Activated T-helper 17 cell treated with anti-CD3 and anti-CD28 coated beads, Interleukin-2, amount 50 U/mL, for 72 hours (primary cell): Measurements from ENCODE around the gene LCN1. TPM values are rescaled to one million over a fixed set of nuclear protein-coding genes. Genes with fewer than 3 reads are reported as not detected.
A peak's percentile ranks its signal among the peaks of the same experiment; 100 is the strongest.
"Not testable (repeated sequence)": the region's sequence is repeated elsewhere in the genome, so short reads cannot be mapped to it uniquely, and the experiment has no call there.

Experiments
- ATAC-seq: fragments of 150-1000 bp; cut with Tn5 transposase; replicated peaks from 2 replicates; pipeline ENCODE4 v1.10.0; 2021; ENCODE audit warnings: mild to moderate bottlenecking, moderate library complexity
- H3K27ac Mint-ChIP-seq: one replicate; pipeline ENCODE4 v1.8.0; 2022; ENCODE audit warnings: mixed read lengths
- H3K27me3 Mint-ChIP-seq: one replicate; pipeline ENCODE4 v1.8.0; 2022; ENCODE audit warnings: mixed read lengths
- H3K36me3 Mint-ChIP-seq: one replicate; pipeline ENCODE4 v1.8.0; 2022; ENCODE audit warnings: low read depth, mild to moderate bottlenecking, mixed read lengths
- H3K4me1 Mint-ChIP-seq: one replicate; pipeline ENCODE4 v1.8.0; 2022; ENCODE audit warnings: mixed read lengths
- H3K4me3 Mint-ChIP-seq: one replicate; pipeline ENCODE4 v1.8.0; 2022; ENCODE audit warnings: mild to moderate bottlenecking, mixed read lengths
- H3K9me3 Mint-ChIP-seq: one replicate; pipeline ENCODE4 v1.8.0; 2022; ENCODE audit warnings: mixed read lengths
- total RNA-seq, 2 donors: library from RNA; stranded (reverse); gene quantifications; one replicate each; pipeline ENCODE4 v1.2.3, GENCODE V29; 2022

The LCN1 gene
- total RNA-seq, 2 donors from 2014 or later, result not detected

GRCh38 chr9:135506327-135507103 is 14.7 kb upstream of the LCN1 start:
- no peak for ATAC-seq
- no peak overlapping the region for H3K4me3 Mint-ChIP-seq
- H3K36me3 Mint-ChIP-seq, result peaks cover 38% of the 10 kb centered on the region
- H3K27ac Mint-ChIP-seq, result no peak overlapping the region
- peaks cover 5% of the 10 kb centered on the region for H3K9me3 Mint-ChIP-seq
- peaks cover 4% of the 10 kb centered on the region for H3K4me1 Mint-ChIP-seq
- no peaks in the 10 kb centered on the region for H3K27me3 Mint-ChIP-seq

GRCh38 chr9:135507104-135508035 is 13.9 kb upstream of the LCN1 start:
- Mint-ChIP-seq H3K27ac (no peak overlapping the region), H3K4me1 (peaks cover 8% of the 10 kb centered on the region)
- no peak for ATAC-seq

GRCh38 chr9:135508211-135508820 is 12.9 kb upstream of the LCN1 start:
- H3K27ac Mint-ChIP-seq, result no peak overlapping the region
- H3K27me3 Mint-ChIP-seq, result no peaks in the 10 kb centered on the region
- H3K9me3 Mint-ChIP-seq, result peaks cover 5% of the 10 kb centered on the region
- H3K4me3 Mint-ChIP-seq, result no peak overlapping the region
- no peak for ATAC-seq
- H3K4me1 Mint-ChIP-seq, result peaks cover 8% of the 10 kb centered on the region
- H3K36me3 Mint-ChIP-seq, result peaks cover 20% of the 10 kb centered on the region

More at GRCh38 chr9:135507104-135508035, 13.9 kb upstream of the LCN1 start:
- peaks cover 5% of the 10 kb centered on the region for H3K9me3 Mint-ChIP-seq
- no peak overlapping the region for H3K4me3 Mint-ChIP-seq
- peaks cover 29% of the 10 kb centered on the region for H3K36me3 Mint-ChIP-seq
- no peaks in the 10 kb centered on the region for H3K27me3 Mint-ChIP-seq

- peaks cover 8% of the 10 kb centered on the region for H3K4me1 Mint-ChIP-seq
- no peak overlapping the region for H3K27ac Mint-ChIP-seq
- peaks cover 9% of the 10 kb centered on the region for H3K36me3 Mint-ChIP-seq
- H3K27me3 Mint-ChIP-seq, result no peaks in the 10 kb centered on the region
- no peak overlapping the region for H3K4me3 Mint-ChIP-seq
- peaks cover 5% of the 10 kb centered on the region for H3K9me3 Mint-ChIP-seq
- ATAC-seq, result no peak
These were observed 11.8 kb upstream of the LCN1 start for GRCh38 chr9:135509458-135509857.

- H3K4me1 Mint-ChIP-seq, result peaks cover 8% of the 10 kb centered on the region
- no peak overlapping the region for H3K27ac Mint-ChIP-seq
- H3K9me3 Mint-ChIP-seq, result peaks cover 5% of the 10 kb centered on the region
- H3K4me3 Mint-ChIP-seq, result no peak overlapping the region
- H3K36me3 Mint-ChIP-seq, result no peaks in the 10 kb centered on the region
- H3K27me3 Mint-ChIP-seq, result no peaks in the 10 kb centered on the region
- ATAC-seq, result no peak
These were observed 9.0 kb upstream of the LCN1 start for GRCh38 chr9:135512241-135512603.

- Mint-ChIP-seq H3K9me3 (peaks cover 5% of the 10 kb centered on the region), H3K27ac (no peak overlapping the region), H3K27me3 (no peaks in the 10 kb centered on the region), H3K4me1 (peaks cover 8% of the 10 kb centered on the region), H3K36me3 (no peaks in the 10 kb centered on the region), H3K4me3 (no peak overlapping the region)
- no peak for ATAC-seq
These were observed 8.3 kb upstream of the LCN1 start for GRCh38 chr9:135512904-135513303.

- ATAC-seq, result no peak
- Mint-ChIP-seq H3K27me3 (no peaks in the 10 kb centered on the region), H3K4me3 (no peak overlapping the region), H3K9me3 (peaks cover 5% of the 10 kb centered on the region), H3K4me1 (peaks cover 8% of the 10 kb centered on the region), H3K27ac (no peak overlapping the region), H3K36me3 (no peaks in the 10 kb centered on the region)
These were observed 7.8 kb upstream of the LCN1 start for GRCh38 chr9:135513351-135513846.

GRCh38 chr9:135513906-135514305 is 7.3 kb upstream of the LCN1 start:
- not testable (repeated sequence) for H3K36me3 Mint-ChIP-seq, H3K27ac Mint-ChIP-seq, H3K4me1 Mint-ChIP-seq, H3K27me3 Mint-ChIP-seq, H3K9me3 Mint-ChIP-seq, H3K4me3 Mint-ChIP-seq, ATAC-seq

- Mint-ChIP-seq H3K4me3 (no peak overlapping the region), H3K27ac (no peak overlapping the region), H3K27me3 (peaks cover 3% of the 10 kb centered on the region), H3K9me3 (no peaks in the 10 kb centered on the region), H3K36me3 (no peaks in the 10 kb centered on the region), H3K4me1 (peaks cover 8% of the 10 kb centered on the region)
- no peak for ATAC-seq
These were observed 6.7 kb upstream of the LCN1 start for GRCh38 chr9:135514342-135515082.

- Mint-ChIP-seq H3K36me3 (no peaks in the 10 kb centered on the region), H3K4me1 (peaks cover 8% of the 10 kb centered on the region), H3K27me3 (peaks cover 3% of the 10 kb centered on the region), H3K27ac (no peak overlapping the region), H3K4me3 (no peak overlapping the region), H3K9me3 (no peaks in the 10 kb centered on the region)
- no peak for ATAC-seq
These were observed 5.9 kb upstream of the LCN1 start for GRCh38 chr9:135515083-135515951.

GRCh38 chr9:135516132-135516860 is 4.9 kb upstream of the LCN1 start:
- peaks cover 3% of the 10 kb centered on the region for H3K27me3 Mint-ChIP-seq
- peaks cover 5% of the 10 kb centered on the region for H3K4me1 Mint-ChIP-seq
- no peaks in the 10 kb centered on the region for H3K36me3 Mint-ChIP-seq
- H3K4me3 Mint-ChIP-seq, result no peak overlapping the region
- H3K9me3 Mint-ChIP-seq, result no peaks in the 10 kb centered on the region
- peak; percentile 62 for ATAC-seq
- H3K27ac Mint-ChIP-seq, result no peak overlapping the region

GRCh38 chr9:135517407-135517822 is 3.8 kb upstream of the LCN1 start:
- no peak overlapping the region for H3K4me3 Mint-ChIP-seq
- peaks cover 3% of the 10 kb centered on the region for H3K27me3 Mint-ChIP-seq
- no peaks in the 10 kb centered on the region for H3K9me3 Mint-ChIP-seq
- no peak for ATAC-seq
- no peaks in the 10 kb centered on the region for H3K4me1 Mint-ChIP-seq
- no peaks in the 10 kb centered on the region for H3K36me3 Mint-ChIP-seq
- H3K27ac Mint-ChIP-seq, result no peak overlapping the region
